HG03521 (cell line): ENCODE results near the gene PEG3.
"Not testable (repeated sequence)": the region's sequence is repeated elsewhere in the genome, so short reads cannot be mapped to it uniquely, and the experiment has no call there.

Experiments
- ATAC-seq: cut with Tn5 transposase; IDR thresholded peaks from one replicate; pipeline ENCODE4 v1.9.1; 2021; ENCODE audit warnings: mild to moderate bottlenecking, moderate library complexity; ENCODE audit not compliant: unreplicated experiment

Gene PEG3

DNA sequence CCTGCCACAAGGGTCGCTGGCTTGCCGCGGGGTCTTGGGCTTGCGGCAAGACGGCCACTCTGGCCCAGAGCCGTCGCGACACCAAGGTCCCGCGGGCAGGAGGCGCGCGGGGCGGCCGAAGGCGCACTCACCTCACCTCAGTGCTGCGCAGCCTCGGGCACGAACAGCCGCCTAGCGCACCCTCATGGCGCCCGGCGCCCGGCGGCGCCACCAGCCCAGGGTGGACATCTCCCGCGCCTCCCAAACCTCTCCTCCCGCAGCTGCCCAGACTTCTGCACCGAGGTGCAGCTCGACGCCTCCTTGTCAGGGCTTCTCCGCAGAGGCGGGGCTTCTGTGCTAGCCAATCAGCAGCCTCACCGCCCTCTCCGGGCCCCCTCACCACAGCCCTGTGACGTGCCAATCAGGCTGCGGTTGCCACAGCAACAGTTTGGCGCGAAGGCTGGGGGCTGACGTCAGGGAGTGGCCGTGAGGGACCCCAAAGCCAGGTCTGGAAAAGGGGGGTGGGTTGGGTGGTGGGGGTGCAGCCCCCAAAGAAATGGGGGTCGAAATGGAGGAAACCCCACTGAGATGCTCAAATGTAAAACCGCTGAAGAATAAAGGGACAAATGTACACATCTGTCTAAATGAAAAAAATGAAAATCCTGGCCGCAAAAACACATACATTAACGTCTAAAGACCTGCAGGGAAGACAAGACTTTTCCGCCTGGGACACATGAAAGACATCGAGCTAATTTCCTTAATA lies at the start of gene PEG3, which contains the start of gene ZIM2:
Gene PEG3, minus strand, starts transcription at position 276 of the 742 bp plus-strand sequence. CDS start 16,071 bp downstream, outside the sequence.
Gene ZIM2, minus strand, starts transcription at position 276 of the 742 bp plus-strand sequence. CDS start 16,449 bp downstream, outside the sequence.
- no peak for ATAC-seq

DNA sequence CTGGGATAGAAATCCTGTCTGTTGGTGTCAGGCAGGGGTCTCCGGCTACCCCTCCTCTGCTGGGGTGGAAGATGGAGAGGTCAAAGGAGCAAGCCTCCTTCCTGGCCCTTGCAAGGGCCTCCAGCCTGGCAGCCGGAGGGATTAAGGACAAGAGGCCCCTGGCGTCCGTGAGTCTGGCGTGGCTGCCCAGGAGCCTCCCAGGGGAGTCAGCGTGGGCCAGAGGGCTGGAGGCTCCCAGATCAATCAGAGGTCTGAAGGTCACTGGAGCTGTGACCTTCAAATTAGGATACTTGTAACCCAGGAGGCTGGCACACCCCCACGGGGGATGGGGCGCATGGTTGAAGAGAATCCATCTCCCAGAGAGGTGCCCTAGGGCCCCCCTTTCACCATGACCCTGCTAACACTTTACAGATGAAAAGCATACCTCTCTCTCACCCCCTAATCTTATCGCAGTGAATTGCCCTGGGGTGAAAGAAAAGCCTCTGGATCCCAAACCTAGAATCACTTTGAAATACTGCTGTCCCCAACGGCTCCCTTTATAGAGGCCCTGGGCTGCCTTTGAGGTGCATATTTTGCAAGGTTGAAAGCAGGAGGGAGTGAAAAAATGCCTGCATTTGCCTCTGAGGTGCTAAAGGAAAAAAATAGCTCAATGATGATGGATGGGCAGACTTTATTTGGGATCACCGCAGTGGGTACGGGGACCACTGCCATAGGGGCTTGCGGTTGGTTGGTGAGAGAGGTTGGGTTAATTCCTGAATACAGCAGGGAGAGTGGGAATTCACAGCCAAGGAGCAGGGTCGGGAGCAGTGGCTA lies 44.9 kb upstream of the PEG3 start:
- no peak for ATAC-seq

DNA sequence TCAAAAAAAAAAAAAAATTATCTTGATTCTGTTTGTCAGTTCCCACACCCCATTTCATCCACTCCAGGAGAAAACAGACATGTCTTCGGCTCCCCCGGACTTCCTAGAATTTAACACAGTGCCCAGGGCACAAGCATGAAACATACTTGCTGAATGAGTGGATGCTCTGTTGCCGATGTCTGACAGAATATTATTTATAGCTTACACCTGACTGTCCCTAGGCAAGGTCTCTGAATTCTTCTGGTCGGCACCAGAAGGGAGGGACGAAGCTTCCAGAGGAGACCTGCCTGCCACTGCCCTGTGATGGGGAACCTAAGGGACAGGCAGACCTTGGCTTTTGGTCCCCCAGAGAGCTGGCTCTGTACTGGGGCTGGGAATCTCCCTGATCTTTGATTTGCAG lies 43.9 kb upstream of the PEG3 start:
- ATAC-seq, result no peak

DNA sequence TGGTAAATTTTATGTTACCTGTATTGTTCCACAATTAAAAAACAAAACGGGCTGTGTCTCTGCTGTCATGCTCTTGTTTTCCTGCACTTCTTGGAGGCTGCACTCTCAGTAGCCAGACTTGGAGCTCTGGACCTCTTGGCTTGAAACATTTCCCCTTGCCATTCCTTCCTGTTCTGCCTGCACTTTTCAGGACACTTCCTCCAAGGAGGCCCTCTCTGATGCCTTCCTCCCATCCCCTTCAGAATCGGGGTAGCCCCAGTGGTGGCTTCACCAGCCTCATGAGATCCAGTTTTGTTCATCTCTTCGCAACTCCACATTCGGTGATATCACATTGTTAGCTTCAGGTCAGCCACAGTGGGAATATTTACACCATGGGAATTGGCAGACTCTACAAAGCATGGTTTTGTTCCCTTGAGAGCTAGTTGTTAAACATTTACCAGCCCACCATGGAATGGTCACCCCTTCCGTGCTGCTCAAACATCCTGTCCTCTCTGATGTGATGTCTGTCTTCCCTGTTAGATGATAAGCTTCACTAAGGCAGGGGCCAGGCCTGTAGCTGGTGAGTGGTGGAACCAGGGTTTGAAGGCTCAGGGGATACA lies 40.2 kb upstream of the PEG3 start:
- no peak for ATAC-seq

DNA sequence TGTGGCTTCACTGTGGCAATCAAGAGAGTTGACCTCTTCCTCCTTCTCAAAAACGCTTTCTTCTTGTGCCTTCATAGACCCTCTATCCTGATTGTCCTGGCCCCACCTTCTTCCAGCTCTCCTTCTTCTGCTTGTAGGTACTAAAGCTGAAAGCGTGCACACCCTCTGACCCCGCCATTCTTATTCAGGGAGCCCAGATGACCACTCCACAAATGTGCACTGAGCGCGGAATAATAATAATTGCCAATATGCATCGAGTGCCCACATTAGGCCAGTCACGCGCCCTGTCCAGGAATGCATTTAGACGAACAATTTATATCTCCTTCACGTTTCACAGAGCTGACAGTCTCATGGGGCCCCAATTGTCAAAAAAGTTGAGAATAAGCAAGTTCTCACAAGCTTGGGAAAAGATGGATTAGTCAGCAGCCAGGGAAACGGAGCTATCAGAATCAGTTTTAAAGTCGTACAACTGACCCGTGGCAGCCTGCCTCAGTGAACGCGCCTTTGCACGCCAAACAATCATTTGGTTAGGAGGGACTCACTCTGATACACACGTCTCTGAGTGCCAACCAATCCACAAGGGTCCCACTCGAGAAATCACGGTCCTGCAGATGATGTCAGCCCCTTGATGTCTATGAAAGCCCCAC lies 36.7 kb upstream of the PEG3 start:
- no peak for ATAC-seq

DNA sequence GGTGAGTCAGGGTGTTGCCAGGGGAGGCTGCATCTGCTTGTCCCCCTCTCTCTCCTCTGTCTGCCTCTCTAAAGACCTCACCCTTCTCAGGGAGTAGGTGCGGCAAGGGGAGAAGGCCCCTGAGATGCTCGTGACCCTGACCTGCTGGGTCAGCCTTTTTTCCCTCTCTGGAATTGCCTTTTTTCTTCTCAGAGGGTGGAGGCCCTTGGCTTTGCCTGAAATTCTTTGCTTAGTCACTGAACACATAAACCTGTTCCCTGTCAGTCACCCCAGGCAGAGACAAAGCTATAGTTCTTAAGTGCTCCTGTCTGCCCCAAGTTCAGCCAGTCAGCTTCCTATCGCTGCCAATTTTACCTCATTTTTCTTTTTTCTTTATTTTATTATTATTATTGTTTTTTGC lies 35.2 kb upstream of the PEG3 start:
- ATAC-seq, result no peak

DNA sequence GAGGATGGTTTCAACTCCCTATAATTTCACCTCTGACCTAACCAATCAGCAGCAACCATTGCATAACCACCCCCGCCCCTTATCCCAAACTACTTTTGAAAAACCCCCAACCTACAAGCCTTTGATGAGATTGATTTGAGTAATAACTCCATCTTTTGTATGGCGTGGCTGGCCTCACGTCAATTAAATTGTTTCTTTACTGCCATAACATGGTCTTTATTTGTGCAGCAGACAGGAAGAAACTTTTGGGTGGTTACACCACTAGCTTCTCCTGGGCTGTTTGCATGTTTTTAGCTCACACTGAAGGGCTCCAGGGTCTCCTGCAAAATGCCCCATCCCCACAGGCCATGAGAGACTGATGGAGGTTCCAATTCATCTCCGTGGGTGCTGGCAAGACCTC lies 34.0 kb upstream of the PEG3 start:
- ATAC-seq, result no peak

DNA sequence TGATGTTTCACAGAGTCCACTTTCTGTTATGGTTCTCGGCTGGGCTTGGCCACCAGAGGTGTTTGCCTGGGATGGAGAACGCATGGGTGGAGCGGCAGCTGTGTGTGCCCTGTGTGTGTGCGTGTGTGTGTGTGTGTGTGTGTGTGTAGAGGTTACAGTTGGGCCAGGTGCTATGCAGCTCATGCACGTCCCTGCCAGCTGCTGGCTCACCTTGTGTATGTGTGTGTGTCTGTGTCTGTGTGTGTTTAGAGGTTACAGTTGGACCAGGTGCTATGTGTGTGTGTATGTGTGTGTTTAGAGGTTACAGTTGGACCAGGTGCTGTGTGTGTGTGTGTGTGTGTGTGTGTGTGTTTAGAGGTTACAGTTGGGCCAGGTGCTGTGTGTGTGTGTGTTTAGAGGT lies 33.0 kb upstream of the PEG3 start:
- ATAC-seq, result no peak

DNA sequence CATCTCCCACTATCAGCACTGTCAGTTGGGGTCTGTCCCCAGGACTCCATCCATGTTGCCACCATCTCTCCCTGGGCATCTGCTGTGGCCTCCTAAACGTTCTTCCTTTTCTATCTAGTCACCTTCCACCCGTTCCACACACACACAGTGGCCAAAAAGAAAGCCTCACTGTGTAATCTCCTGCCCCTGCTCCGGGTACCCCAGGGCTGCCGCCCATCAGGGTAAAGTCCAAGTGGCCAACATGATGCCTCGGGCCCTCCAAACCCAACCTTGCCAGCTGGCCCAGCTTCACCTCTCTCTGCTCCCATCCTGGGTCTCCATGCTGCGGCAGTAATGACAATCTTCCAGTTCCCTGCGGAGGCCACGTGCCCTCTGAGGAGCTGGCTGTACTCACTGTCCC lies 29.4 kb upstream of the PEG3 start:
- ATAC-seq, result no peak

DNA sequence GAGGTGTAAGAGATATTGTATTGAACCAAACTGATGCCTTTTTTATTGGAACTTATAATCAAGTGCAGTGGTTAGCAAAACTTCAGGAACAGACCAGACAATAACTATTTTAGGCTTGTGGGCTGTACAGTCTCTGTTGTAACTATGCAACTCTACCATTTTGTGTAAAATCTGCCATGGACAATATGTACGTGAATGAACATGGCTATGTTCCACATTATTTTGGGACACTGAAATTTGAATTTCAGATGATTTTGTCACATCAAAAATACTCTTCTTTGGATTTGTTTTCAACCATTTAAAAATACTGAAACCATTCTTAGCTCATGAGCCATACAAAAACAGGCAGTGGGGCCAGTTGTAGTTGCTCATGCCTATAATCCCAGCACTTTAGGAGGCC lies 27.9 kb upstream of the PEG3 start:
- ATAC-seq, result no peak

DNA sequence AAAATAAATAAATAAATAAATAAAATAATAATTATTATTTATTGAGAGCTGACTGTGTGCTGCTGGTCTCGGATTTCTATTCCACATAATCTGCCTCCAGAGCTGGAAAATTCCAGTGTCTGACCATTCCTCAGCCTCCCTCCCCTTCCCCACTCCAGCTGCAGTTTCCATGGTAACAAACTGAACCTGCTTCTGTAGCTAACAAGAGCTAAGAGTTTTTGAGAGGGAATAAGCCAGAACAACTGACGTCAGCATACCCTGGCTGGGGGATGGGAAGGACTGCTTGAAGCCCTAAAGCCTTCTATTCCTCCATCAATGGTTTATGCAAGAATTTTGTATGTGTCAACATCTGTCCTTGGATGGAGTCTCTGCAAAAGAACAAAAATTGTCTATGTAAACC lies 26.0 kb upstream of the PEG3 start:
- ATAC-seq, result no peak

DNA sequence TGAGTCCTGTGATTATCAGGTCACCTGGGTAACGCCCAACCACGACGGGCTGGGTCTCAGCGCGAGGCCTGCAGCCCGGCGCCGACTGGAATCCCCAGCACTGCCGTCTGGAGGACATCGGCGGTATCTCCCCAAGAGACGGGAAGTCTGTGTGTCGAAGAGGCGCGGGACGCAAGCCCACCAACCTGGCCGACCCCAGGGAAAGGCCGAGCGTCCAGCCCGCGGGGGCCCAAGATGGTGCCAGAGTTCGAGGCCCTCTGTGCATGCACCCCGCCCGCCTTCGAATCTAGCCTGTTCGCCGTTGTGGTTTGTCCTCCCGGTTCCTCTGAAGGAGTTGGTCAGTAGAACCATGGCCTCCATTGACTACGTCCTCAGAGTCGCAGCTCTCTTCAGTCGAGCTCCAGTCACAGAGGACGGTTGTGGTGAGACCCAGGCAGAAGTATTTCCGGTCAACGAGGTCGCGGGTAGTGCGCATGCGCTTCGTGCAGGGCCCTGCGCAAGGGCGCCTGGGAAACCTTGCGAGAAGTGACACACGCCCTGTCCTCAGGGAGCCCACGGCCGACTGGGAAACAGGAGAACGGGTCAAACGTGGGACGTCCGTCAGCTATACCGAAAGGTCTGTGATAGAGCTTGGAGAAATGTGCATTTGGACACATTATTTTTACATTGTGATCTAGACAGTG lies 24.1 kb upstream of the PEG3 start:
- no peak for ATAC-seq

DNA sequence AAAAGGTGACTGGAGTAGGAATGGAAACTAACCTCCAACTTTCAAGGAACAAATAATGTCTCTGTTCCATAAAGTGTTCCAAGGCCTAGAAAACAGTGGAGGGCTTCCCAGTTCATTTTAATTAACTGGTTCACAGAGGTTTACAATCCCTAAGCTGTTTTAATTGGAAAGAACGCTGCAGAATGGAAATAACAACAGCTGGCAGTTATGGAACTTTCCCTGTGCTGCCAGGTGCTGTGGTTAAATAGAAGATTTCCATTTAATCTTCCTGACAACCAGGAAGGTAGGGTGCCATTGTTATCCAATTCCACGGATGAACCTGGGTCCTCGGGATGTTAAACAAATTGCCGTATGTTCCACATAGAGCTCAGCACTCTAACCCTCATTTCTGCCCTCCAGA lies 22.2 kb upstream of the PEG3 start:
- no peak for ATAC-seq

DNA sequence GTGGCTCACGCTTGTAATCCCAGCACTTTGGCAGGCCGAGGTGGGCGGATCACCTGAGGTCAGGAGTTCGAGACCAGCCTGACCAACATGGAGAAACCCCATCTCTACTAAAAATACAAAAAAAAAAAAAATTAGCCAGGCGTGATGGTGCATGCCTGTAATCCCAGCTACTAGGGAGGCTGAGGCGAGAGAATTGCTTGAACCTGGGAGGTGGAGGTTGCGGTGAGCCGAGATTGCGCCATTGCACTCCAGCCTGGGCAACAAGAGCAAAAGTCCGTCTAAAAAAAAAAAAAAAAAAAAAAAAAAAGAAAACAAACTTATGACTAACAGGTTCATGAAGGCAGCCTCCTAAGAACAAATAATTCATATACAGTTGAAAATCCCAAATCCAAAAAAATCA lies 19.9 kb upstream of the PEG3 start:
- ATAC-seq, result not testable (repeated sequence)

DNA sequence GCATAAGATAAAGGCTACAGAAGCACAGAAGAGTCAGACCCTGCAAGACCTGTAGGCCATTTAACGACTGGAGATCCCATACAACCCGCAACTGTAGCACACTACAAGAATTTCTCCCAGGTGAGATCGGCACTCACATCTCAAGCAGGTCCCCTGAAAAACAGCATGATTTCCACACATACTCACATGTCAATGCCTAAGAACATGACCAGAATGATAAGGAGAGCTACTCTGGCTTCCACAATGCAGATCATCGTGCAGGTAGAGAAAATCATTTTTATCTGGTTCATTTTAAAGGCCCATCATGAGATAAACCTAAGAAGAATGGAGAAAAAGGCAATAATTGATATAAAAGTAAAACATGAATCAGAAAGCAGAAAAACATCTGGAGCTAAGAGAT lies 17.5 kb upstream of the PEG3 start:
- ATAC-seq, result no peak

DNA sequence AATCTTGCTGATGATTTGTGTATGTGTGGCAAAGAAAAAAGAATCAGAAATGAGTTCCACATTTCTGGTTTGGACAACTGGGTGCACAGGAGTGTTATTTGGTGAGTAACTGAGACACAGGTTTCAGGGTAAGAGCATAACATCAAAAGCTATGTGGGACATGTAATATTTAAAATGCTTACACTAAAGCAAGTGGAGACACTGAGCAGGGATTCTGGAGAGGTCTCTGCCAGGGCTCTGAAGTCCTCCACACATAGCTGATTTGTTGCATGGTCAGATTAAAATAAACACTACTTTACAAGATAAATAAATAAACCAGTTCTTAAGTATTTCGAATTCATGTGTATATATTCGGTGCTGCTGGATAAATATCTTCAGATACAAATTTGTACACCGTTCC lies 16.3 kb upstream of the PEG3 start:
- ATAC-seq, result no peak

DNA sequence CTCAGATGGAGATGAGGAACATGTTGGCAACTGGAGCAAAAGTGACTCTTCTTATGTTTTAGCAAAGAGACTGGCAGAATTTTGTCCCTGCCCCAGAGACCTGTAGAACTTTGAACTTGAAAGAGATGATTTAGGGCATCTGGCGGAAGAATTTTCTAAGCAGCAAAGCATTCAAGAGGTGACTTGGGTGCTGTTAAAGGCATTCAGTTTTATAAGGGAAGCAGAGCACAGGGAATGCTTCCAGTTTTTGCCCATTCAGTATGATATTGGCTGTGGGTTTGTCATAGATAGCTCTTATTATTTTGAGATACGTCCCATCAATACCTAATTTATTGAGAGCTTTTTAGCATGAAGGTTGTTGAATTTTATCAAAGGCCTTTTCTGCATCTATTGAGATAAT lies 11.8 kb upstream of the PEG3 start:
- ATAC-seq, result not testable (repeated sequence)

DNA sequence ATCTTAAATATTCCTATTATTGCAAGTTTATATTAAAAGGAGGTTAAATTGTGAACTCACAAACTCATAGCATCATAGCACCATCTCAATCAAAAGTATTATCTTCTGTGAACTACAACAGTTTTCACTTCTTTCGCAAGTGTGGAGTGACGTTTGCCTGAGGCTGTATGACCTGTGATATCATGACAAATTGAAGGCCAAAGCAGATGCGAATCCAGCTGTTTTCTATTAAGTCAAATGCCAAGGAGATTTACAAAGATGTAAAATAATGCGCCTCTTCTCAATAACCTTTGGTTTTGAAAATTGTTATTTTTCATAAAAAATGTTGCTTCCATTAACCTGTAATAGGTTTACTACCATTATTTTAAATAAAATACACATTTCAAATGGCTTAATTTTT lies 7.6 kb upstream of the PEG3 start:
- ATAC-seq, result no peak

DNA sequence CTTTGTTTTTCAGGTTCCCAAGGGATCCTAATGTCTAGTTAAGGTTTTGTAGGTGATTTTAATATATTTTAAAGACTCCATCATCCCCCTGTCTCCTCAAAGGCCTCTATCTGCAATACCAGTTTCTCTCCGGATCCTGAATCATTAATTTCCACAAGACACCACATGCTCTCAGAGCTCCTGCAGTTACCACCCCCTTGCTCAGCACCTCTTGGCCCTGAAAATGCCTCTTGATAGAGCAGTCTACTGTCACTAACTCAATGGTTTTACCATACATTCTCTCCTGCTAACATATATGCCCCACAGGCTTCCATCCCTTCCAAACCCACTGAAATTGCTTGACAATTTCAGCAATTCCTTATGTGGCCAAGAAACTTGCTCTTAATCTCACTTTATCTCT lies 1.9 kb upstream of the PEG3 start:
- no peak for ATAC-seq

DNA sequence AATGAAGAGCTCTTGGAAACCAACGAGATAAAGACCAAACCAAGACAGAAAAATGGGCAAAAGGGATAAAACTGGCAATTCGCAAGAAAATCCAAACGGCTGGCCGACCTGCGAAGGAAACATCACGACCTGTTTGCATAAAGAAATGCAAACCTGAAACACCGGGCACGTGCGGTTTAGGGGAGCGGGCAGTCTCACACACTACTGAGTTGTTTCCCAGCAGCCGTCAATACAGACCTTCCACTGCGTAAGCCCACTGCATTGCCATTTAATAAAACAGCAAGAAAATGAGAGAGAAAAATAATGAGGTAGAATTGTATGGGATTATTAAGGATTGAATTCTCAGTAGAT lies 642 bp upstream of the PEG3 start:
- ATAC-seq, result no peak
